B cell (primary cell): ENCODE measurements around the gene IL4R.

Experiments used
- EZH2 ChIP-seq: IDR thresholded peaks from 2 replicates; pipeline ENCODE4 v1.6.1; 2012; ENCODE audit warnings: borderline replicate concordance, low read depth, mild to moderate bottlenecking, moderate library complexity, low read length; ENCODE audit not compliant: insufficient read depth, poor library complexity, severe bottlenecking
- TF ChIP-seq, protein P1 (sequence below): fragments of 200-600 bp; IDR thresholded peaks from one replicate; pipeline ENCODE4 v1.8.0; 2022; ENCODE audit warnings: antibody characterized with exemption, mild to moderate bottlenecking

DNA sequence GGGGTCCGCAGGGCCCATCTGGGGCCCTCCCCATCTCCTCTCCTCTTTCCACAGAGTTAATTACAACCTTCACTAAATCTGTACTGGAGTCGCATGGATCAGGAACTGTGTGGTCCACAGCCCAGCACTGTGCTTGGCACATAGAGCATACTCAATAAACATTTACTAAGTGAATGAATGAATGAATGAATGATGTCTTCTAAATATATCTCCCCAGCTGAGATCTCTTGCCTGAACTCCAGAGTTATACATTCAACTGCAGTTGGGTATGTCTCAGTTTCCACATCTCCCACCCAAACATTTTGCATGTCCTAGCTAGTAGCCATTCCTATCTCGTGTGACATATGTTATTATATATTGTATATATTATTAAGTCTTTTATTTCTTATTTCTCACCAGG is 59.5 kb downstream of the IL4R start:
- TF ChIP-seq, protein P1, sequence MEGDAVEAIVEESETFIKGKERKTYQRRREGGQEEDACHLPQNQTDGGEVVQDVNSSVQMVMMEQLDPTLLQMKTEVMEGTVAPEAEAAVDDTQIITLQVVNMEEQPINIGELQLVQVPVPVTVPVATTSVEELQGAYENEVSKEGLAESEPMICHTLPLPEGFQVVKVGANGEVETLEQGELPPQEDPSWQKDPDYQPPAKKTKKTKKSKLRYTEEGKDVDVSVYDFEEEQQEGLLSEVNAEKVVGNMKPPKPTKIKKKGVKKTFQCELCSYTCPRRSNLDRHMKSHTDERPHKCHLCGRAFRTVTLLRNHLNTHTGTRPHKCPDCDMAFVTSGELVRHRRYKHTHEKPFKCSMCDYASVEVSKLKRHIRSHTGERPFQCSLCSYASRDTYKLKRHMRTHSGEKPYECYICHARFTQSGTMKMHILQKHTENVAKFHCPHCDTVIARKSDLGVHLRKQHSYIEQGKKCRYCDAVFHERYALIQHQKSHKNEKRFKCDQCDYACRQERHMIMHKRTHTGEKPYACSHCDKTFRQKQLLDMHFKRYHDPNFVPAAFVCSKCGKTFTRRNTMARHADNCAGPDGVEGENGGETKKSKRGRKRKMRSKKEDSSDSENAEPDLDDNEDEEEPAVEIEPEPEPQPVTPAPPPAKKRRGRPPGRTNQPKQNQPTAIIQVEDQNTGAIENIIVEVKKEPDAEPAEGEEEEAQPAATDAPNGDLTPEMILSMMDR = no peak
- TF ChIP-seq EZH2 = no peak
